ENCODE measurements around the gene SLC17A9. TPM values are rescaled to one million over a fixed set of nuclear protein-coding genes. Genes with fewer than 3 reads are reported as not detected.

The SLC17A9 gene
- total RNA-seq, 1 experiment from 2014 or later = 37.6 TPM

DNA sequence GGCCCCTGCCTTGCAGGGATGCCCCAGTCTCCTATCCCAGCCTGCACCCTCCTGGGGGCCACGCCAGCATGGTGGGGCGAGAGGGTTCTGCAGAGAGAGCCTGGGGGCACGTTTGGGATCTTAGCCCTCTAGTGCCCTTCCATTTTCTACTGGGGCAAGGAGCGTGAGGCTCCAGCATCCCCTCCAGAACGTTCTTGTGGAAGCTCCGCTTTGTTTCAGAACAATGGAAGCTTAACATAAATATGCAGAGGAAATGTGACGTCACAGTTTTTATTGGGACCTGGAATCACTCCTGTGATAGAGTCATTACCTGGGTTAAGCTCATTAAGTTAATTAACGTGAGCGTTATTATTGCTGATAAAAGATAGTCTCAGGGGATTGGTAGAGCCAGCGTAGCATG is 34.6 kb downstream of the SLC17A9 start:
- no peak overlapping the region for H3K4me2 ChIP-seq (ENCODE audit: low read length)
- intact Hi-C loops (cut with micrococcal nuclease) = no loop called here

DNA sequence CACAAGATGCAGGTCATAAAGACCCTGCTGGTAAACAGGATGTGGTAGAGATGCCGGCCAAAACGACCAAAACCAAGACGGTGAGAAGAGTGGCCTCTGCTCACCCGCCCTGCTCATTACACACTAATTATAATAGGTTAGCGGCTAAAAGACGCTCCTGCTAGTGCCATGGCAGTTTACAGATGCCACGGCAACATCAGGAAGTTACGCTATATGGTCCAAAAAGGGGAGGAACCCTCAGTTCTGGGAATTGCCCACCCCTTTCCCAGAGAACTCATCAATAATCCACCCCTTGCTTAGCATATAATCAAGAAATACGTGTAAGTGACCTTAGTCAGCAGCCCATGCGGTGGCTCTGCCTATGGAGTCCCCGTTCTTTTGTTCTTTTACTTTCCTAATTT is 36.7 kb downstream of the SLC17A9 start:
- POLR2A ChIA-PET = no interaction called here
- BruUV-seq (replicated peaks) = no TSS peak
- RAD21 ChIA-PET (ENCODE audit: low non-redundant PET in 1 of 2, low total read pairs in 2 of 2, uncharacterized antibody in 2 of 2, unreplicated experiment in 2 of 2) = no interaction called here
- intact Hi-C loops (cut with micrococcal nuclease) = no loop called here
- Histone ChIP-seq H4K20me1 (ENCODE audit: insufficient read depth) (no peaks in the 10 kb centered on the region), H3K27me3 (ENCODE audit: insufficient read depth, low read length) (no peaks in the 10 kb centered on the region), H3K9me3 (ENCODE audit: control insufficient read depth in 1 of 2, insufficient read depth in 1 of 2, low read depth in 1 of 2, low read length in 2 of 2) (no peaks in the 10 kb centered on the region), H3K79me2 (ENCODE audit: insufficient read depth, low read length) (no peaks in the 10 kb centered on the region), H3K4me3 (replicated peaks in 1 of 2; ENCODE audit: low read depth in 1 of 2, low read length in 2 of 2) (no peak overlapping the region), H3K4me2 (ENCODE audit: low read length) (no peak overlapping the region), H3K36me3 (ENCODE audit: control insufficient read depth in 1 of 2, insufficient read depth in 2 of 2, low read length in 2 of 2) (no peaks in the 10 kb centered on the region), H2AFZ (ENCODE audit: low read depth, low read length, poor library complexity, severe bottlenecking) (no peak overlapping the region), H3K27ac (ENCODE audit: low read depth, low read length) (no peak overlapping the region), H3K4me1 (ENCODE audit: control insufficient read depth in 1 of 2, insufficient read depth in 2 of 2, low read length in 2 of 2) (no peaks in the 10 kb centered on the region), H3K9ac (ENCODE audit: low read length) (no peak overlapping the region), H3K9me2 (ENCODE audit: insufficient read depth) (no peaks in the 10 kb centered on the region)
- ATAC-seq = no peak
- no peak for DNase-seq (ENCODE audit: low read depth, low spot score)
- CTCF ChIA-PET = no interaction called here
- no peak for TF ChIP-seq POLR2AphosphoS5 (IDR thresholded peaks at IDR 0.05; ENCODE audit: low read depth, low read length)
- TF ChIP-seq CEBPB (IDR thresholded peaks at IDR 0.05; ENCODE audit: low read depth) = no peak
- no peak for TF ChIP-seq EZH2phosphoT487 (IDR thresholded peaks at IDR 0.05; ENCODE audit: borderline replicate concordance)
- TF ChIP-seq JUND (IDR thresholded peaks at IDR 0.05) = no peak
- no peak for TF ChIP-seq CBX3 (IDR thresholded peaks at IDR 0.05; ENCODE audit: low read depth)
- TF ChIP-seq, protein P1, sequence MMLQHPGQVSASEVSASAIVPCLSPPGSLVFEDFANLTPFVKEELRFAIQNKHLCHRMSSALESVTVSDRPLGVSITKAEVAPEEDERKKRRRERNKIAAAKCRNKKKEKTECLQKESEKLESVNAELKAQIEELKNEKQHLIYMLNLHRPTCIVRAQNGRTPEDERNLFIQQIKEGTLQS (IDR thresholded peaks at IDR 0.05) = no peak
- no peak for TF ChIP-seq SRF (IDR thresholded peaks at IDR 0.05; ENCODE audit: low read depth)
- no peak for TF ChIP-seq TCF7L2 (IDR thresholded peaks at IDR 0.05; ENCODE audit: borderline replicate concordance, extremely low read depth, insufficient read depth, insufficient read length)
- TF ChIP-seq SP1 (IDR thresholded peaks at IDR 0.05; ENCODE audit: low read depth) = no peak
- TF ChIP-seq, protein P2, sequence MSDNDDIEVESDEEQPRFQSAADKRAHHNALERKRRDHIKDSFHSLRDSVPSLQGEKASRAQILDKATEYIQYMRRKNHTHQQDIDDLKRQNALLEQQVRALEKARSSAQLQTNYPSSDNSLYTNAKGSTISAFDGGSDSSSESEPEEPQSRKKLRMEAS (IDR thresholded peaks at IDR 0.05) = no peak
- no peak for TF ChIP-seq FOSL1 (IDR thresholded peaks at IDR 0.05; ENCODE audit: low read depth)
- TF ChIP-seq SIN3A (IDR thresholded peaks at IDR 0.05; ENCODE audit: low read depth) = no peak
- TF ChIP-seq ZNF274 (IDR thresholded peaks at IDR 0.05; ENCODE audit: low read depth, low read length) = no peak
- TF ChIP-seq POLR2A (IDR thresholded peaks at IDR 0.05; ENCODE audit: borderline replicate concordance, extremely low read depth, insufficient read depth, insufficient read length) = no peak
- TF ChIP-seq, protein P3, sequence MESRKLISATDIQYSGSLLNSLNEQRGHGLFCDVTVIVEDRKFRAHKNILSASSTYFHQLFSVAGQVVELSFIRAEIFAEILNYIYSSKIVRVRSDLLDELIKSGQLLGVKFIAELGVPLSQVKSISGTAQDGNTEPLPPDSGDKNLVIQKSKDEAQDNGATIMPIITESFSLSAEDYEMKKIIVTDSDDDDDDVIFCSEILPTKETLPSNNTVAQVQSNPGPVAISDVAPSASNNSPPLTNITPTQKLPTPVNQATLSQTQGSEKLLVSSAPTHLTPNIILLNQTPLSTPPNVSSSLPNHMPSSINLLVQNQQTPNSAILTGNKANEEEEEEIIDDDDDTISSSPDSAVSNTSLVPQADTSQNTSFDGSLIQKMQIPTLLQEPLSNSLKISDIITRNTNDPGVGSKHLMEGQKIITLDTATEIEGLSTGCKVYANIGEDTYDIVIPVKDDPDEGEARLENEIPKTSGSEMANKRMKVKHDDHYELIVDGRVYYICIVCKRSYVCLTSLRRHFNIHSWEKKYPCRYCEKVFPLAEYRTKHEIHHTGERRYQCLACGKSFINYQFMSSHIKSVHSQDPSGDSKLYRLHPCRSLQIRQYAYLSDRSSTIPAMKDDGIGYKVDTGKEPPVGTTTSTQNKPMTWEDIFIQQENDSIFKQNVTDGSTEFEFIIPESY (IDR thresholded peaks at IDR 0.05; ENCODE audit: extremely low read depth, insufficient replicate concordance, low read length) = no peak

More for the DNA sequence above, 34.6 kb downstream of the SLC17A9 start:
- Histone ChIP-seq H3K27ac (ENCODE audit: low read depth, low read length) (no peak overlapping the region), H3K27me3 (ENCODE audit: insufficient read depth, low read length) (no peaks in the 10 kb centered on the region), H3K9ac (ENCODE audit: low read length) (no peak overlapping the region), H3K4me3 (replicated peaks in 1 of 2; ENCODE audit: low read depth in 1 of 2, low read length in 2 of 2) (no peak overlapping the region), H3K79me2 (ENCODE audit: insufficient read depth, low read length) (no peaks in the 10 kb centered on the region), H4K20me1 (ENCODE audit: insufficient read depth) (no peaks in the 10 kb centered on the region), H3K9me3 (ENCODE audit: control insufficient read depth in 1 of 2, insufficient read depth in 1 of 2, low read depth in 1 of 2, low read length in 2 of 2) (no peaks in the 10 kb centered on the region), H3K36me3 (ENCODE audit: control insufficient read depth in 1 of 2, insufficient read depth in 2 of 2, low read length in 2 of 2) (no peaks in the 10 kb centered on the region), H3K9me2 (ENCODE audit: insufficient read depth) (no peaks in the 10 kb centered on the region), H2AFZ (ENCODE audit: low read depth, low read length, poor library complexity, severe bottlenecking) (no peak overlapping the region), H3K4me1 (ENCODE audit: control insufficient read depth in 1 of 2, insufficient read depth in 2 of 2, low read length in 2 of 2) (no peaks in the 10 kb centered on the region)
- ATAC-seq = no peak
- ChIA-PET RAD21 (ENCODE audit: low non-redundant PET in 1 of 2, low total read pairs in 2 of 2, uncharacterized antibody in 2 of 2, unreplicated experiment in 2 of 2) (interaction anchor here in 1 of 2 experiments (0.8 kb wide), 1 partner anchor 22 kb away, joined by 7 read pairs; no protein-coding TSS in a partner anchor), CTCF (no interaction called here), POLR2A (no interaction called here)
- TF ChIP-seq ZFX (IDR thresholded peaks at IDR 0.05) (no peak), YY1 (IDR thresholded peaks at IDR 0.05; ENCODE audit: extremely low read depth, insufficient replicate concordance, low read depth, low read length) (no peak), EZH2phosphoT487 (IDR thresholded peaks at IDR 0.05; ENCODE audit: borderline replicate concordance) (no peak), SP1 (IDR thresholded peaks at IDR 0.05; ENCODE audit: low read depth) (no peak), EGR1 (IDR thresholded peaks at IDR 0.05; ENCODE audit: low read depth) (no peak), POLR2AphosphoS5 (IDR thresholded peaks at IDR 0.05; ENCODE audit: low read depth, low read length) (no peak)
- no TSS peak for BruUV-seq (replicated peaks)
- no peak for DNase-seq (ENCODE audit: low read depth, low spot score)
